ENCODE data around the gene CTNND2.
"Not testable (repeated sequence)": the region's sequence is repeated elsewhere in the genome, so short reads cannot be mapped to it uniquely, and the experiment has no call there.

CTNND2 gene

GRCh38 chr5:11148810-11149539 lies 755.3 kb downstream of the CTNND2 start:
- DNase-seq = peak in 2 of 3 experiments; percentile 41 to 69

- no peak for DNase-seq
These were observed 758.1 kb downstream of the CTNND2 start for GRCh38 chr5:11146171-11146570.

GRCh38 chr5:11143456-11144267 lies 760.6 kb downstream of the CTNND2 start:
- DNase-seq = no peak

GRCh38 chr5:11139217-11139865 lies 764.9 kb downstream of the CTNND2 start:
- no peak for DNase-seq

GRCh38 chr5:11130131-11130530 lies 774.1 kb downstream of the CTNND2 start:
- no peak for DNase-seq

DNA sequence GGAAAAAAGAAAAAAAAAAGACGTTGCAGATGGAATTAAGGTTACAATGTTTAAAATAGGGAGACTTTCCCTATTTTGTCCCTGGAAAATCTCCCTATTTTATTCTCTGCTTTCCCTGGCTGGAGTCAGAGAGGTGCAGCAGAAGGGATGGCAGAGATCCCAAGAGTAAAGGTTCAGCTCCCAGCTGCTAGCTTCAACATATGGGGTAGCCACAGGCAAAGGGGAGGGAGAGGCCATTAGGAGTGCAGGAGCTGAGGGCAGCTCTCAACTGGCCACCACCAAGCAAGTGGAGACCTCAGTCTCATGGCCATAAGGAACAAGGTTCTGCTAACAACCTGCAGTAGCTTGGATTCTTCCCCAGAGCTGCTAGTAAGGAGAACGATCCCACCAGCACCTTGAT lies 776.2 kb downstream of the CTNND2 start:
- no peak for DNase-seq

DNA sequence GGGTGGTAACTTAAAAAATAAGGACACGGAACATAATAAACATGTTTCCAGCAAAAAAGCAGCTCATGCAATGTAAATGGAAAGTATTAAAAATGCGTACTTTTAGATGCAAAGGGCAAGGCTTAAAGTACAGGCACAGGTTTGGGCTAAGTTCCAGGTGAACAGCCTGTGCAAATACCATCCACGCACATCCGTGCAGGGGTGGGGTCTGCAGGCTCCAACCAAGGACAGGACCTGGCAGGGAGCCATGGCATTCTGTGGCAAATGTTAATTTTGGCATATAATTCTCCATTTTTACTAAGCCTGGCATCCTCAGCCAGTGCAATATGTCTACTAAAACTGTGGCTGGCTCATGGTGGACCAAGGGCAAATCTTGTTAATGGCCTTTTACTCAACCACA lies 777.4 kb downstream of the CTNND2 start:
- no peak for DNase-seq

DNA sequence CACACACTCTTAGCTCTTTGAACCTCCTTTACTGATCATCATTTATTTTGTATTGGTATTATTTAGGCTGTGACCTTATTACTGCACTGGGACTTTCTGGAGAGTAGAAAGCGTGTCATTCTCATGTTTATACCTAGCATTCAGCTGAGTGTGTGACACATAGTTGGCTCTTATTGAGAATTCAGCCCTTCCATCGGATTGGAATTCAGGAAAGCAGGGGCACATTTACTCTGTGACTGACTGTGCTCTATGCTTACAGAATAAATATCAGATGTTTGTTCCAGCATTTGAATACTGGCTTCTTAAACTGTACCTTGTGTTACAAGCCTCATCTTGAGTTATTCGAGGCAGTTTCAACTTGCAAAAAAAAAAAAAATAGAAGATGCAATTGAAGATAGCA lies 782.4 kb downstream of the CTNND2 start:
- DNase-seq = no peak

DNA sequence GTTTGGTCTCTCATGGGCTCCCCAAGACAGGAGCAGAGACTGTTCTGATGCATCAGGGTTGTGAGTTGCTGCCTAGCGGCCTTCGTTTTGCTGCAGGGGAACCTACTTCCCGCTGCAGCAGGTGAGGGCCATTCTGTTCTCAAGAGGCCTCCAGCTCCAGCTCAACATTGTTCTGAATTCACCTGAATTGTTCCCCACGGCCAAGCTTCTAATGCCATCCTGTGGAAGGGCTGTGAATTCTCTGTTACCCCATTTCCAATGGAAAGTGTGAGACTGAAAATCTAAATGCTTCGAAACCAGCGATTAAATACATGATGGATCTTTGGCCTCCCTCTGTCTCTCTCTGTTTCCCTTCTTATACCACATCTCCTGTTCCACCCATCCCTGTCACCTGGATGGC lies 794.1 kb downstream of the CTNND2 start:
- peak in 1 of 3 experiments; percentile 17 for DNase-seq

- DNase-seq = no peak
These were observed 798.5 kb downstream of the CTNND2 start for GRCh38 chr5:11105696-11106095.

- DNase-seq = no peak
These were observed 799.6 kb downstream of the CTNND2 start for GRCh38 chr5:11104651-11105112.

DNA sequence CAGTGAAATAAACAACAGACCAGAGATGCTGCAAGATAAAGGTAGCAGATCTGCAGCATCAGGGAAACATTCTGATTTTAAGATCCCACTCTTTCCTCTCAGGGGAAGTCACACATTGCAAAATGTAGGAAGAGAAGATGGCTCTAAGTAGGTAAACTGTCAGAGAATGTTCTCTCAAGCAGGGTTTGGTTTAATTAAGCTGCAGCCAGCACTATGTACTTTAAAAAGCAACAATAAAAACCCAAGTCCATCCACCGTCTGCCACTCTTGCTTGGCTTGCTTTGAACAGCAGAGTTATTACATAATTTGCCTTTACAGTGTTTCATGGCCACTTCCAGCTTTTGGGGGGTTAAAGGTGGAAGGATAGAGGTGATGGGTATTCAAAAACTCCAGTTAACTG lies 800.0 kb downstream of the CTNND2 start:
- no peak for DNase-seq

DNA sequence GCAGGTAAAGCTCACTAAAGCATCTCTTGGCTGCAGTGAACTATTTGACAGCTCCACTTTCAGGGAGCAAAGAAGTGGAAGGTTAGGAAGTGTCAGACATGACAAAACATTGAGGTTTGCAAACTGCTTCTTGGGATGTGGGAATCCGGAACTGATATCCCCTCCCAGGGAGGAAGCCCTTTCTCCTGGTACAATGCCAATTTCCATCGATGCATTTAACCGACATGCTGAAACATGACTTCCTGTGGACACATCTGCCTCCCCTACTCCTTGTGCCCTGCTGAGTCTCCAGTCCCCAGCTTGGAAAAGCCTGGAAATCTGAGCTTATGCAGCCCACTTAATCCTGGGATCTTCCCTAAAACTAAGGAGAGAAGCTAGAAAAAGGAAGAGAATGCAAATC lies 820.1 kb downstream of the CTNND2 start:
- peak in 1 of 3 experiments; percentile 10 for DNase-seq

DNA sequence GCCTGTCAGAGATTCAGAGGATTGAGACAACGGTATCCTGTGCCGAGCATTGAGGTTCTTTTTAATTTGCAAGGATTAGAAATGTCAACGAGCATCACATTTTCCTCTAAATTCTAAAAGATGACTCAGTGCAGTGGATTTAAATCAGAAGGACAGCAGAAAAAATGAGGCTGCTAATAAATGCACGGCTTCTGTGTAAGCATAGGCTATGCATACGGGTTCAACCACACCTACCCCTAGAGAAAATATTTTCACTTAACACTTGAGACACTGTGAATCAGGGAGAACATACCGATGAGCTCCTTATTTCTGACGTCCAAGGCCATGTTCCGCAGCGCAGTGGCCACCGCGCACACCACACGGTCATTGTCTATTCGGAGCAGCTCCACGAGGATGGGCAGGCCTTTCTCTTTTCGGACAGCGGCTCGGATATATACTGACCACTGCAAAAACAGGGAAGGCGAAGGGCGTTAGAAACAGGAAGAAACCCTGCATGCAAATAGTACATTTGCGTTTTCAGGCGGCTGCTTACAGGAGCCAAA lies 821.8 kb downstream of the CTNND2 start:
- no peak for DNase-seq

GRCh38 chr5:11076945-11077613 lies 827.2 kb downstream of the CTNND2 start:
- DNase-seq = no peak

DNA sequence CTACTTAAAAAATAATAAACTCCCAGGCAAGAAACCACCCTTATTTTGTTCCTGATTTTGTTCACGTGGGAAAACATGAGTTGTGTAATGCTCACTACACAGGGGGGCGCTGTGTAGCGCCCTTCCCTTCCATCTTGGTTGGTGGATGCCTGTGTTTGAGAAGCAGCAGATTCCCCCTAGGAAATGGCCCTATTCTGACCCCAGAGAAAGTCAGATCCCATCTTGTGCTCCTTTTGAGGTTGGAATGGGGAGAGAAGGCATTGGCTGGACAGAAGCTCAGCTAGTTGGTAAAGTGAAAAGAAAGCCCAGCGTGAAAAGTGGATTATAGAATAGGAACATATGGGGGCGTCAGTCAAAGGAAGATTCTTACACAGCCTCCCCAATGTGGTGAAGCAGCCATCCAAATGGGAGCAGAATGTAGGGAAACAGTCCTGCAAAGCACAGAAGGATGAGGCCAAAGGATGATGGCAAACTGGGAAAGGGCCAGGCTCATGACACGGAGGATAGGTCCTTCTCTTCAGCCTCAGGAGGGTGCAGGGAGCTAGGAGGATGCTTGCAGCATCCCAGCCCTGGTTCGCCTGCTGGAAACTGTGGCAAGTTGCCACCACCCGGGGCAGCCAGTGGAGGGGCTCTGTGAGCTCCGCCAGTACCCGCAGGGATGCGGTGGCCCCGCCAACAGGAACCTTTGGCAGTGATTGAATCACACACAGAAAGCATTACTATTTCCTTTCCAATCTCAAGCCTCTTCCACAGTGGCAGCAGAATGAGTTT lies 829.0 kb downstream of the CTNND2 start:
- DNase-seq = no peak

DNA sequence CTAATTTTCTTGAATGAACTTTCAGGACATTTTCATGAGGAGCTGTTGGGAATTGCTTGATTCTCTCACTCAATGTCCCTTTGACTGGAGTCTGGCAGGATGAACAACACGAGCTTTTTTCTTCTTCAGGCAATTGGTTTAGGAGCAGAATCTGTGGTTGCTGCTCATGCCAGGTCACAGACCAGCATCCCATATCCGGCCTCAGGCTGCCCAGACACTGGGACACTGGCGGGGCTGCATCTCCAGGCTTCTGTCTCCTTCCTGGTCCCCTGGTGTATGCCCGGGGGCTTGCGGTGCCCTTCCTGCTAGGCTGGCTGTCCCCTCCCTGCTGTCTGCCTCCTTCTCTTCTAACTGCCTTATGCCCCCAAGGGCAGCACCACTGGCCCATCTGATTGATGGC lies 831.7 kb downstream of the CTNND2 start:
- no peak for DNase-seq

GRCh38 chr5:11072076-11072475 lies 832.2 kb downstream of the CTNND2 start:
- no peak for DNase-seq

GRCh38 chr5:11069041-11069440 lies 835.2 kb downstream of the CTNND2 start:
- DNase-seq = no peak

DNA sequence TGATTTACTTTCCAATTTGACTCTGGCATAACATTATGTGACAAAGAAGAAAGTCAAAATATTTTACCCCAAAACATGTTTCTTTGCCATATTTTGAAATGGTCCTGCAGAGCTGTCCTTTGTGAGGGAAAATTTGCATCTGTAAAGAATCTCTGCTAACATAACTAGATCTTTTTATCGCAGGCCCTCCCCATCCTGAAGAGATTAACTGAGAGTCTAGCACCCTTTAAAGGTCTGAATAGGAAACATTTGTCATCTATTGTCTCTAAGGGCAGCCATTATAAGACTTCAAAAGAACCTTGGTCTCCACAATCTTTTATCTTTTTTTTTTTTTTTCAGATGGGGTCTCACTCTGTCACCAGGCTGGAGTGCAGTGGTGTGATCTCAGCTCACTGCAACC lies 838.5 kb downstream of the CTNND2 start:
- DNase-seq = not testable (repeated sequence)

DNA sequence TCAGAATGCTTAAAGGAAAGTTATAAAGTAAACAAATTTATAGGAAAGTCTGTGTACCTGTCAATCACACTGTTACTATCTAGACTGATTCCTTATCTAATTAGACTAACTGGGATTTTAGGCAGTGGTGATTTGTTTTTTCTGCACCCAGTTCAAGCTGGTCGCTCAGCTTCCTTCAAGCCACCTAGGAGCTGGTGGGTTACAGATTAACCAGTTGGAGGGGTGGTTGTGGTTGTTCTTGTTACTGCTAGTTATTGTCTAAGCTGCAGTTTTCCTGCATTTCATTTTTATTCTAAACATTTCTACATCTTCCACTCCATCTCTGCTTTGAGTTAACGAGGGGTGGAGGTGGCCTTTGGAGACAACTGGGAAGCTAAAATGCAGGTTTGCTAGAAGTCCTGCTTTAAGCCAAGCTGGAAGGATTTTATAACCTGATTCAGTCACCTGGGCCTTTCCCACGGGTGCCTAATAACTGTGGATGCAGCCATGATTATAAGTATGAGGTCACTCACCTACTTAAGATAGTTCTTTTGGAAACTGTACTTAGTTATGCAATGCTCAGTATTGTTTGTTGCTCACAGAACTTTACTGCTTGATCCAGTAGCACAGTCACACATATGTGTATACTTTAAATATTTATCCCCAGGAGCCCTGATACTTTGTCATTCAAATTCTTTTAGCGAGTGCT lies 839.3 kb downstream of the CTNND2 start:
- no peak for DNase-seq
